ENCODE results near the gene RNF167. TPM values are rescaled to one million over a fixed set of nuclear protein-coding genes. Genes with fewer than 3 reads are reported as not detected.
A peak's percentile ranks its signal among the peaks of the same experiment; 100 is the strongest.

Gene RNF167
- total RNA-seq, 2 donors from 2014 or later: 23.1 to 37.6 TPM

DNA sequence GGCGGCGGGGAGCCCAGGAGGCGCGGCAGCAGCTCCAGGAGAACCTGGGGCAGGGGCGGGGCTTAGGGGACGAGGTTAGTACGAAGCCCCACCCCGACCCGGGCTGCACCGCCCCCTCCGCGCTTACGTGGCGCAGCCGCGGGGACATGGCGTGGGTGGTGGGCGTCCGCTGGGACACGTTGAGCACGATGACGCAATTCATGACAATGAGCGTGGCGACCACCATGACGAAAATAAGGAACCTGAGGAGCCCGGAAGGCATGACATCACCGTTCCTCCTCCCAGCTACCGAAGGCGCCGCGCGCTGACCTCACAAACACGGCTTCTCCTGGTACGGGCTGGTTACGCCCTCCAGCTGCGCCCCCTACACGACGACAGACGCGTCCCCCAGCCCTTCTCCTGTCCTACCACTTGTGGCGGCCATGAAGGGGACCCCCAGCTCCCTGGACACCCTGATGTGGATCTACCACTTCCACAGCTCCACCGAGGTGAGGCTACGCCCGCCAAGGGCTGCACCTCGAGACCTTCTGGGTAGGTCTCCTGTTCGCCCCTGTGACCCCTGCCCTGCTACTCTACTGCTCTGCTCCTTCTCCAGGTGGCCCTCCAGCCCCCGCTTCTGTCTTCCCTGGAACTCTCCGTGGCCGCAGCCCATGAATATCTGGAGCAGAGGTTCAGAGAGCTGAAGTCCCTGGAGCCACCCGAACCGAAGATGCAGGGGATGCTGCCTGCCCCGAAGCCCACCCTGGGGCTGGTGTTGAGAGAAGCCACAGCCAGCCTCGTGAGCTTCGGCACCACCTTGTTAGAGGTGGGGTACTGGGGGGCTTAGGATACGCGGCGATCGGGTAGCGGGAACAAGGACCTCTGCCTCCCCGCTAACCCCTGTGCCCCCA lies 40.5 kb upstream of the RNF167 start, which contains the start of gene C17orf107:
C17orf107 (plus strand) TSS at position 196 of the 890 bp plus-strand sequence; CDS start at position 423, 227 bp downstream.
- Histone ChIP-seq H3K27ac (peak within 1 kb of the TSS in 3 of 4 donors; percentile 4 to 47 (median 46)), H3K4me3 (peak within 1 kb of the TSS; percentile 13 to 48), H3K27me3 (no peaks in the 10 kb centered on the region), H3K36me3 (replicated peaks in 1 of 2; ENCODE audit: insufficient read depth in 1 of 2, low read depth in 2 of 2) (no peaks in the 10 kb centered on the region), H3K9me3 (no peaks in the 10 kb centered on the region), H3K4me1 (peaks cover 45% of the 10 kb centered on the region)
- intact Hi-C loops (cut with DNase I): loop anchor here (10.0 kb wide), 1 partner anchor 195 kb away; the partner anchor contains the start of gene PELP1
- TF ChIP-seq, protein P1, sequence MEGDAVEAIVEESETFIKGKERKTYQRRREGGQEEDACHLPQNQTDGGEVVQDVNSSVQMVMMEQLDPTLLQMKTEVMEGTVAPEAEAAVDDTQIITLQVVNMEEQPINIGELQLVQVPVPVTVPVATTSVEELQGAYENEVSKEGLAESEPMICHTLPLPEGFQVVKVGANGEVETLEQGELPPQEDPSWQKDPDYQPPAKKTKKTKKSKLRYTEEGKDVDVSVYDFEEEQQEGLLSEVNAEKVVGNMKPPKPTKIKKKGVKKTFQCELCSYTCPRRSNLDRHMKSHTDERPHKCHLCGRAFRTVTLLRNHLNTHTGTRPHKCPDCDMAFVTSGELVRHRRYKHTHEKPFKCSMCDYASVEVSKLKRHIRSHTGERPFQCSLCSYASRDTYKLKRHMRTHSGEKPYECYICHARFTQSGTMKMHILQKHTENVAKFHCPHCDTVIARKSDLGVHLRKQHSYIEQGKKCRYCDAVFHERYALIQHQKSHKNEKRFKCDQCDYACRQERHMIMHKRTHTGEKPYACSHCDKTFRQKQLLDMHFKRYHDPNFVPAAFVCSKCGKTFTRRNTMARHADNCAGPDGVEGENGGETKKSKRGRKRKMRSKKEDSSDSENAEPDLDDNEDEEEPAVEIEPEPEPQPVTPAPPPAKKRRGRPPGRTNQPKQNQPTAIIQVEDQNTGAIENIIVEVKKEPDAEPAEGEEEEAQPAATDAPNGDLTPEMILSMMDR (IDR thresholded peaks at IDR 0.05): no peak
- peak; percentile 9 to 54 (median 44) for TF ChIP-seq POLR2A (IDR thresholded peaks at IDR 0.05)
- 5 to 20% methylated on average over 1 to 58 of the region's 60 CpGs for WGBS, 2 donors
- ATAC-seq (peak; percentile 78), DNase-seq (peak; percentile 88 to 94 (median 92))

- peak in 1 of 4 donors; percentile 26 for DNase-seq
- intact Hi-C loops (cut with DNase I): no loop called here
- H3K9me3 ChIP-seq: no peaks in the 10 kb centered on the region
- no peaks in the 10 kb centered on the region for H3K36me3 ChIP-seq (replicated peaks in 1 of 2; ENCODE audit: insufficient read depth in 1 of 2, low read depth in 2 of 2)
- peaks cover 45% of the 10 kb centered on the region for H3K4me1 ChIP-seq
- TF ChIP-seq POLR2A (IDR thresholded peaks at IDR 0.05): no peak
- TF ChIP-seq, protein P1 (IDR thresholded peaks at IDR 0.05): no peak
- 51 to 63% methylated on average over 22 to 65 of the region's 65 CpGs for WGBS, 2 donors
- no peak for ATAC-seq
- H3K4me3 ChIP-seq: no peak overlapping the region
- no peaks in the 10 kb centered on the region for H3K27me3 ChIP-seq
- no peak overlapping the region for H3K27ac ChIP-seq
These were observed 39.6 kb upstream of the RNF167 start for GRCh38 chr17:4900231-4901107.

GRCh38 chr17:4901108-4901647 lies 38.9 kb upstream of the RNF167 start:
- intact Hi-C loops (cut with DNase I): no loop called here
- H3K27ac ChIP-seq: no peak overlapping the region

GRCh38 chr17:4901648-4902344 lies 38.3 kb upstream of the RNF167 start:
- intact Hi-C loops (cut with DNase I): no loop called here
- no peak overlapping the region for H3K4me3 ChIP-seq

More at GRCh38 chr17:4901108-4901647, 38.9 kb upstream of the RNF167 start:
- WGBS, 2 donors: 70 to 77% methylated on average over 10 to 37 of the region's 37 CpGs
- no peak for TF ChIP-seq POLR2A (IDR thresholded peaks at IDR 0.05)
- TF ChIP-seq, protein P1 (IDR thresholded peaks at IDR 0.05): no peak
- Histone ChIP-seq H3K4me1 (peaks cover 45% of the 10 kb centered on the region), H3K4me3 (no peak overlapping the region), H3K27me3 (no peaks in the 10 kb centered on the region), H3K9me3 (no peaks in the 10 kb centered on the region), H3K36me3 (replicated peaks in 1 of 2; ENCODE audit: insufficient read depth in 1 of 2, low read depth in 2 of 2) (no peaks in the 10 kb centered on the region)
- DNase-seq: no peak
- ATAC-seq: no peak

More at GRCh38 chr17:4901648-4902344, 38.3 kb upstream of the RNF167 start:
- peak in 2 of 4 donors; percentile 32 to 40 for DNase-seq
- 62 to 66% methylated on average over 32 to 41 of the region's 48 CpGs for WGBS, 2 donors
- Histone ChIP-seq H3K27ac (peak overlapping the region in 1 of 4 donors; percentile 12), H3K4me1 (peaks cover 45% of the 10 kb centered on the region), H3K36me3 (replicated peaks in 1 of 2; ENCODE audit: insufficient read depth in 1 of 2, low read depth in 2 of 2) (no peaks in the 10 kb centered on the region), H3K27me3 (no peaks in the 10 kb centered on the region), H3K9me3 (no peaks in the 10 kb centered on the region)
- peak in 1 of 3 donors; percentile 7 for TF ChIP-seq POLR2A (IDR thresholded peaks at IDR 0.05)
- TF ChIP-seq, protein P1 (IDR thresholded peaks at IDR 0.05): no peak
- ATAC-seq: no peak
